Keratinocyte (primary cell): Measurements from ENCODE around the gene FPR3.

ENCODE experiments used
- CTCF ChIP-seq, 3 experiments: IDR thresholded peaks in 1 of 3; conservative IDR thresholded peaks in 1 of 3; optimal IDR thresholded peaks in 1 of 3; 2 replicates in 2 of 3; 3 replicates in 1 of 3; pipeline versions ENCODE3 to v1.5.1; 2011; ENCODE audit warnings: low read length in 3 of 3, mild to moderate bottlenecking in 3 of 3, moderate library complexity in 2 of 3, control low read depth in 1 of 3, inconsistent platforms in 1 of 3; ENCODE audit not compliant: insufficient read depth in 2 of 3; ENCODE audit errors: extremely low read depth in 1 of 3
- EZH2 ChIP-seq: IDR thresholded peaks from one replicate; pipeline ENCODE4 v1.6.1; 2012; ENCODE audit warnings: inconsistent platforms, mild to moderate bottlenecking, low read length, moderate library complexity

GRCh38 chr19:51755571-51755970 lies 39.4 kb upstream of the FPR3 start:
- TF ChIP-seq CTCF (optimal IDR thresholded peaks at IDR 0.05 in 1 of 3, IDR thresholded peaks at IDR 0.05 in 1 of 3, conservative IDR thresholded peaks at IDR 0.05 in 1 of 3; ENCODE audit: extremely low read depth in 1 of 3, insufficient read depth in 2 of 3, low read length in 3 of 3) = no peak
- no peak for TF ChIP-seq EZH2
